Trophoblast cell (in vitro differentiated cells and primary cell): ENCODE data around the gene LRP1B.

ENCODE experiments used
- DNase-seq, 2 donors: peaks; one replicate each; pipeline ENCODE4 v3.0.0-alpha.2; 2016
- H2AFZ ChIP-seq: 2 replicates; pipeline ENCODE4 v1.6.1; 2013; ENCODE audit warnings: low read length, moderate library complexity, mild to moderate bottlenecking; ENCODE audit not compliant: insufficient read depth, poor library complexity
- H2AK5ac ChIP-seq: 2 replicates; pipeline ENCODE4 v1.6.1; 2013; ENCODE audit warnings: mild to moderate bottlenecking, low read length
- H2BK120ac ChIP-seq: 2 replicates; pipeline ENCODE4 v1.6.1; 2013; ENCODE audit warnings: low read length, mild to moderate bottlenecking, moderate library complexity; ENCODE audit not compliant: insufficient read depth, poor library complexity
- H2BK12ac ChIP-seq: 2 replicates; pipeline ENCODE4 v1.6.1; 2013; ENCODE audit warnings: mild to moderate bottlenecking, low read length, moderate library complexity
- H2BK5ac ChIP-seq: 2 replicates; pipeline ENCODE4 v1.6.1; 2013; ENCODE audit warnings: low read length, low read depth, moderate library complexity, mild to moderate bottlenecking; ENCODE audit not compliant: poor library complexity
- H3K14ac ChIP-seq: 2 replicates; pipeline ENCODE4 v1.6.1; 2013; ENCODE audit warnings: mild to moderate bottlenecking, low read length
- H3K18ac ChIP-seq: 2 replicates; pipeline ENCODE4 v1.6.1; 2013; ENCODE audit warnings: mild to moderate bottlenecking, low read length
- H3K23ac ChIP-seq: 2 replicates; pipeline ENCODE4 v1.6.1; 2013; ENCODE audit warnings: low read length
- H3K27ac ChIP-seq: 2 replicates; pipeline ENCODE4 v1.5.1; 2013; ENCODE audit warnings: low read depth, mild to moderate bottlenecking, inconsistent platforms, low read length, moderate library complexity
- H3K27me3 ChIP-seq: 2 replicates; pipeline ENCODE4 v1.6.1; 2013; ENCODE audit warnings: inconsistent platforms, mild to moderate bottlenecking, low read length, moderate library complexity; ENCODE audit not compliant: insufficient read depth
- H3K36me3 ChIP-seq, 2 experiments: 1 replicate in 1 of 2; 2 replicates in 1 of 2; pipeline ENCODE4 v1.6.1; 2013; ENCODE audit warnings: low read length in 2 of 2, mild to moderate bottlenecking in 2 of 2, moderate library complexity in 1 of 2; ENCODE audit not compliant: insufficient read depth in 2 of 2, control insufficient read depth in 1 of 2
- H3K4ac ChIP-seq: 2 replicates; pipeline ENCODE4 v1.6.1; 2013; ENCODE audit warnings: low read depth, mild to moderate bottlenecking, low read length, moderate library complexity
- H3K4me1 ChIP-seq, 2 experiments: 1 replicate in 1 of 2; 2 replicates in 1 of 2; pipeline ENCODE4 v1.6.1; 2013; ENCODE audit warnings: low read length in 2 of 2, mild to moderate bottlenecking in 2 of 2, moderate library complexity in 1 of 2; ENCODE audit not compliant: insufficient read depth in 2 of 2, control insufficient read depth in 1 of 2
- H3K4me2 ChIP-seq: 2 replicates; pipeline ENCODE4 v1.6.1; 2013; ENCODE audit warnings: inconsistent platforms, mild to moderate bottlenecking, low read length, moderate library complexity
- H3K4me3 ChIP-seq: 2 replicates; pipeline ENCODE4 v1.5.1; 2013; ENCODE audit warnings: mild to moderate bottlenecking, low read depth, low read length, inconsistent platforms
- H3K79me1 ChIP-seq: one replicate; pipeline ENCODE4 v1.6.1; 2013; ENCODE audit warnings: low read length
- H3K79me2 ChIP-seq: 2 replicates; pipeline ENCODE4 v1.6.1; 2013; ENCODE audit warnings: low read length, mild to moderate bottlenecking; ENCODE audit not compliant: control insufficient read depth, insufficient read depth, poor library complexity
- H3K9ac ChIP-seq: 2 replicates; pipeline ENCODE4 v1.6.1; 2013; ENCODE audit warnings: mild to moderate bottlenecking, low read length
- H3K9me3 ChIP-seq: 2 replicates; pipeline ENCODE4 v1.6.1; 2013; ENCODE audit warnings: low read depth, mild to moderate bottlenecking, control low read depth, inconsistent platforms, low read length; ENCODE audit not compliant: insufficient read depth
- H4K12ac ChIP-seq: 2 replicates; pipeline ENCODE4 v1.6.1; 2013; ENCODE audit warnings: low read depth, mild to moderate bottlenecking, low read length, moderate library complexity
- H4K8ac ChIP-seq: 2 replicates; pipeline ENCODE4 v1.6.1; 2013; ENCODE audit warnings: low read depth, mild to moderate bottlenecking, low read length, moderate library complexity
- H4K91ac ChIP-seq: one replicate; pipeline ENCODE4 v1.6.1; 2013; ENCODE audit warnings: low read depth, mild to moderate bottlenecking, low read length, moderate library complexity
- WGBS: extraction: QIAGEN DNeasy Blood & Tissue Kit; methylation state at CpG from one replicate; pipeline ENCODE4 v1.1.7; 2013; ENCODE audit warnings: missing lambda C conversion rate; ENCODE audit not compliant: insufficient read length, insufficient coverage; ENCODE audit errors: extremely low coverage; 5-methylcytosine and 5-hydroxymethylcytosine counted together

Gene LRP1B

GRCh38 chr2:140714586-140714985, 1416.2 kb downstream of the LRP1B start:
- no peaks in the 10 kb centered on the region for H3K27me3 ChIP-seq
- no peak overlapping the region for H2BK5ac ChIP-seq
- no peak overlapping the region for H3K4me3 ChIP-seq
- H4K91ac ChIP-seq = no peak overlapping the region
- H4K8ac ChIP-seq = no peak overlapping the region
- no peak overlapping the region for H3K27ac ChIP-seq
- DNase-seq = no peak
- no peak overlapping the region for H2BK120ac ChIP-seq
- H2AK5ac ChIP-seq = no peak overlapping the region
- H3K36me3 ChIP-seq = no peaks in the 10 kb centered on the region
- no peaks in the 10 kb centered on the region for H3K79me2 ChIP-seq
- H3K9ac ChIP-seq = no peak overlapping the region
- no peak overlapping the region for H3K23ac ChIP-seq
- no peaks in the 10 kb centered on the region for H3K9me3 ChIP-seq
- H2BK12ac ChIP-seq = no peak overlapping the region
- no peak overlapping the region for H3K4ac ChIP-seq
- WGBS = no CpG with 5 or more reads among the region's 3 CpGs
- H3K4me2 ChIP-seq = no peak overlapping the region
- no peaks in the 10 kb centered on the region for H3K79me1 ChIP-seq
- no peak overlapping the region for H3K18ac ChIP-seq
- no peaks in the 10 kb centered on the region for H3K4me1 ChIP-seq
- H2AFZ ChIP-seq = no peak overlapping the region
- no peak overlapping the region for H3K14ac ChIP-seq
- no peak overlapping the region for H4K12ac ChIP-seq

GRCh38 chr2:140711867-140712266, 1418.9 kb downstream of the LRP1B start:
- Histone ChIP-seq H2BK5ac (no peak overlapping the region), H3K36me3 (no peaks in the 10 kb centered on the region), H2AFZ (no peak overlapping the region), H3K79me2 (no peaks in the 10 kb centered on the region), H4K12ac (no peak overlapping the region), H3K79me1 (no peaks in the 10 kb centered on the region), H3K9ac (no peak overlapping the region), H3K9me3 (no peaks in the 10 kb centered on the region), H3K23ac (no peak overlapping the region), H4K8ac (no peak overlapping the region), H3K14ac (no peak overlapping the region), H3K4me3 (no peak overlapping the region), H4K91ac (no peak overlapping the region), H2BK12ac (no peak overlapping the region), H3K4me1 (no peaks in the 10 kb centered on the region), H3K4me2 (no peak overlapping the region), H3K27ac (no peak overlapping the region), H3K27me3 (no peaks in the 10 kb centered on the region), H3K4ac (no peak overlapping the region), H2AK5ac (no peak overlapping the region), H2BK120ac (no peak overlapping the region), H3K18ac (no peak overlapping the region)
- no CpG with 5 or more reads among the region's 3 CpGs for WGBS
- DNase-seq = no peak

DNA sequence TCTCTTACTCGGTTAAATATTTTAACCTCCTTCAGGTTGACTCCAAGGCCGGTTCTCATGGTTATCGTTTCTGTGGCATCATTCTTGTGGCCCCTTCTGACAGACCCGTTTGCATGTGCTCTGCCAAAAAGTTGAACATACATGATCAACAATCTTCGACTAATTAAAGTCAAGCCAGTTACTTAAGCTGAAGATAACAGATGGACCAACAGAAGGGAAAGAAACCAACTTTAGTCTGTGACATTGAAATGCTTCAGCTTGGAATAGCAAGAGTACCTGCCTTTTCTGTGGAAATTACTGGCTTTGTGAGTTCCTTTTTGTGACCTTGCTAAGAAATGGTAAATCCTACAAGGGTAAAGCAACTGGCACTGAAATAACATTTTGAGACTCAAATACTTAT, 1429.1 kb downstream of the LRP1B start:
- Histone ChIP-seq H3K23ac (no peak overlapping the region), H3K79me2 (no peaks in the 10 kb centered on the region), H4K8ac (no peak overlapping the region), H3K4me1 (no peaks in the 10 kb centered on the region), H3K4me2 (no peak overlapping the region), H4K12ac (no peak overlapping the region), H3K79me1 (no peaks in the 10 kb centered on the region), H3K27me3 (no peaks in the 10 kb centered on the region), H3K27ac (no peak overlapping the region), H3K36me3 (no peaks in the 10 kb centered on the region), H2AK5ac (no peak overlapping the region), H3K4ac (no peak overlapping the region), H2BK120ac (no peak overlapping the region), H3K4me3 (no peak overlapping the region), H2AFZ (no peak overlapping the region), H3K14ac (no peak overlapping the region), H2BK12ac (no peak overlapping the region), H3K18ac (no peak overlapping the region), H3K9me3 (no peaks in the 10 kb centered on the region), H2BK5ac (no peak overlapping the region), H3K9ac (no peak overlapping the region), H4K91ac (no peak overlapping the region)
- DNase-seq = no peak
- WGBS = no CpG with 5 or more reads among the region's 5 CpGs

GRCh38 chr2:140698636-140699035, 1432.2 kb downstream of the LRP1B start:
- Histone ChIP-seq H3K4ac (no peak overlapping the region), H3K4me2 (no peak overlapping the region), H2BK5ac (no peak overlapping the region), H3K79me2 (no peaks in the 10 kb centered on the region), H3K4me1 (no peaks in the 10 kb centered on the region), H3K27ac (no peak overlapping the region), H3K27me3 (no peaks in the 10 kb centered on the region), H2AK5ac (no peak overlapping the region), H3K23ac (no peak overlapping the region), H4K12ac (no peak overlapping the region), H2BK120ac (no peak overlapping the region), H3K9me3 (no peaks in the 10 kb centered on the region), H3K18ac (no peak overlapping the region), H2BK12ac (no peak overlapping the region), H2AFZ (no peak overlapping the region), H3K4me3 (no peak overlapping the region), H3K79me1 (no peaks in the 10 kb centered on the region), H3K14ac (no peak overlapping the region), H3K9ac (no peak overlapping the region), H4K91ac (no peak overlapping the region), H4K8ac (no peak overlapping the region), H3K36me3 (no peaks in the 10 kb centered on the region)
- DNase-seq = no peak
- no CpG with 5 or more reads among the region's 2 CpGs for WGBS
